Ishikawa (cell line): Measurements from ENCODE around the gene GPX4.

Experiments
- CEBPB ChIP-seq: IDR thresholded peaks from 2 replicates; pipeline ENCODE4 v1.6.1; 2012
- CREB1 ChIP-seq: IDR thresholded peaks from 2 replicates; pipeline ENCODE4 v1.6.1; 2012; ENCODE audit warnings: low read depth
- EGR1 ChIP-seq: IDR thresholded peaks from 2 replicates; pipeline ENCODE4 v1.6.1; 2012
- EP300 ChIP-seq: IDR thresholded peaks from 2 replicates; pipeline ENCODE4 v1.6.1; 2012; ENCODE audit warnings: borderline replicate concordance
- FOXM1 ChIP-seq: IDR thresholded peaks from 2 replicates; pipeline ENCODE4 v1.6.1; 2012; ENCODE audit warnings: low read depth, borderline replicate concordance
- NFIC ChIP-seq: IDR thresholded peaks from 2 replicates; pipeline ENCODE4 v1.6.1; 2012
- RAD21 ChIP-seq: IDR thresholded peaks from 2 replicates; pipeline ENCODE4 v1.6.1; 2012; ENCODE audit warnings: low read depth
- REST ChIP-seq: IDR thresholded peaks from 2 replicates; pipeline ENCODE4 v1.6.1; 2012; ENCODE audit warnings: low read depth, mild to moderate bottlenecking
- TEAD4 ChIP-seq: IDR thresholded peaks from 2 replicates; pipeline ENCODE4 v1.6.1; 2012
- YY1 ChIP-seq: IDR thresholded peaks from 2 replicates; pipeline ENCODE4 v1.6.1; 2012; ENCODE audit warnings: low read depth
- ZBTB7A ChIP-seq: IDR thresholded peaks from 2 replicates; pipeline ENCODE4 v1.6.1; 2012; ENCODE audit warnings: low read depth
- TF ChIP-seq, protein P1 (sequence below): IDR thresholded peaks from 2 replicates; pipeline ENCODE4 v1.6.1; 2012

DNA sequence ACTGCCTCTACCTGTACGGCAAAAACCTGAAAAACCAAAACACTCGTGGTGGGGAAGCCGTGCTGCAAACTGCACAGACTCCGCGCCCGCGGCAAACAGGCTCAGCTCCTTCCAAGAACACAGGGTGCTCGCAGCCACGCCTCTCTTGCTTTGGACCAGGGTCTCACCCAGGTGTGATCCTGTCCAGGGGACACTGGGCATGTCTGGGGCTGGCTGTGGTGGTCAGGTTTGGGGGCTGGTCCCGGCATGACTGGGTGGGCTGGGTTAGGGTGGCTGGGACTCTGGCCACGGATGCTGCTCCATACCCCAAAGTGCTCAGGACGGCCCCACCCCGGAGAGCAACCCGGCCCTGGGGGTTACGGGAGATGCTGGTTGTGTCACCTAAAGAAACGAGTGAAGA lies 13.9 kb downstream of the GPX4 start:
- no peak for TF ChIP-seq EP300
- no peak for TF ChIP-seq CEBPB
- TF ChIP-seq TEAD4: no peak
- no peak for TF ChIP-seq RAD21
- TF ChIP-seq REST: no peak
- TF ChIP-seq EGR1: no peak
- TF ChIP-seq, protein P1, sequence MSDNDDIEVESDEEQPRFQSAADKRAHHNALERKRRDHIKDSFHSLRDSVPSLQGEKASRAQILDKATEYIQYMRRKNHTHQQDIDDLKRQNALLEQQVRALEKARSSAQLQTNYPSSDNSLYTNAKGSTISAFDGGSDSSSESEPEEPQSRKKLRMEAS: no peak
- TF ChIP-seq NFIC: no peak
- TF ChIP-seq FOXM1: no peak
- TF ChIP-seq CREB1: no peak
- TF ChIP-seq ZBTB7A: no peak
- no peak for TF ChIP-seq YY1
